AG10803 (cell line): ENCODE data around the gene TMEM181.
A peak's percentile ranks its signal among the peaks of the same experiment; 100 is the strongest.

Source experiments
- DNase-seq: peaks from one replicate; pipeline ENCODE4 v3.0.0; 2010; ENCODE audit warnings: low read depth
- H3K4me3 ChIP-seq: 2 replicates; pipeline ENCODE4 v1.5.1; 2011; ENCODE audit warnings: mild to moderate bottlenecking, low read length, control low read depth
- TF ChIP-seq, protein P1 (sequence below): conservative IDR thresholded peaks from 2 replicates; pipeline ENCODE4 v1.5.1; 2011; ENCODE audit warnings: mild to moderate bottlenecking, low read length, control low read depth, inconsistent platforms

TMEM181 gene, protein sequence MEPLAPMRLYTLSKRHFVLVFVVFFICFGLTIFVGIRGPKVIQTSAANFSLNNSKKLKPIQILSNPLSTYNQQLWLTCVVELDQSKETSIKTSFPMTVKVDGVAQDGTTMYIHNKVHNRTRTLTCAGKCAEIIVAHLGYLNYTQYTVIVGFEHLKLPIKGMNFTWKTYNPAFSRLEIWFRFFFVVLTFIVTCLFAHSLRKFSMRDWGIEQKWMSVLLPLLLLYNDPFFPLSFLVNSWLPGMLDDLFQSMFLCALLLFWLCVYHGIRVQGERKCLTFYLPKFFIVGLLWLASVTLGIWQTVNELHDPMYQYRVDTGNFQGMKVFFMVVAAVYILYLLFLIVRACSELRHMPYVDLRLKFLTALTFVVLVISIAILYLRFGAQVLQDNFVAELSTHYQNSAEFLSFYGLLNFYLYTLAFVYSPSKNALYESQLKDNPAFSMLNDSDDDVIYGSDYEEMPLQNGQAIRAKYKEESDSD

DNA sequence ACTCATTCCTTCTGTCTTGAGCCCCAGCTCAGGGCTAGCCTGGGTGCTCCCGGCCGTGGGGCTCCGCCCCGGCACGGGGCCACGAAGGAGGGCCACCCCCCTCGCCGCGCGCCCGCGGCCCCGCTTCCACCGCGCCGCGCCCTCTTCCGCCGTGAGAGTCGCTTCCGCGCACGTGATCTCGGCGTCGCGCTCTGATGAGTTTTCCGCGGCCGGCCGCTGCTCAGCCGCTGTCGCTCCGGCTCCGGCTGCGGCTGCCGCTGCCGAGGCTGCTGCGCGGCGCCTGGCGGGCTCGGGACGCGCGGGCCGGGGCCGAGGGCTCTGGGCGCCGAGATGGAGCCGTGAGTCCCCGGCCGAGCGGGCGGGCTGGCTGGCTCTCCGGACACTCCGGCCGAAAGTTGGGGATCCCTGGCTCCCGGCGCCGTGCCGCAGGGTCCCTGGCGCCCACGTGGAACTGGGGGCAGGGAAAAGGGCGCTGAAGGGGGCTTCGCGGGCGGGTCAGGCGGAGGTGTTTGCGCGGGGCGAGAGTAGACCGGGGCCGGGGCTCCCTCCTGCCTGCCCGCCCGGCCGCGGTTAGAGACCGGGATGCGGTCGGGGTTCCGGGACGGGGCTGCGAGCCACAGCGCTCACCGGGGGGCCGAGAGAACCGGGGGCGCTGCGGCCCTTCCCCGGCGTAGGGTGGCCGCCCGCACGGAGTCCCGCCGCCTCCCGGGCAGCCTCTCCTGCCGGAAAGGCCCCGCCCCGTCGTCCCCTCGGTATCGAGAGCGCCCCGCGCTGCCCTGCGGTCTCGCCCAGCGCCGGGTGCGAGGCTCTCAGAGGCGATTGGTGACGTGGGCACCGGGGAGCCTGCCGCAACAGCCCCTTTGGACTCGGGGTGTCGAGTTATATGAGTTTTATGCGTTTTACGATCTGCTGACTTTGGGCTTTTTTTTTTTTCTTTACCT lies at the start of gene TMEM181:
TMEM181 (plus strand) TSS at position 197 of the 941 bp plus-strand sequence; CDS start at position 331, 134 bp downstream.
- TF ChIP-seq, protein P1, sequence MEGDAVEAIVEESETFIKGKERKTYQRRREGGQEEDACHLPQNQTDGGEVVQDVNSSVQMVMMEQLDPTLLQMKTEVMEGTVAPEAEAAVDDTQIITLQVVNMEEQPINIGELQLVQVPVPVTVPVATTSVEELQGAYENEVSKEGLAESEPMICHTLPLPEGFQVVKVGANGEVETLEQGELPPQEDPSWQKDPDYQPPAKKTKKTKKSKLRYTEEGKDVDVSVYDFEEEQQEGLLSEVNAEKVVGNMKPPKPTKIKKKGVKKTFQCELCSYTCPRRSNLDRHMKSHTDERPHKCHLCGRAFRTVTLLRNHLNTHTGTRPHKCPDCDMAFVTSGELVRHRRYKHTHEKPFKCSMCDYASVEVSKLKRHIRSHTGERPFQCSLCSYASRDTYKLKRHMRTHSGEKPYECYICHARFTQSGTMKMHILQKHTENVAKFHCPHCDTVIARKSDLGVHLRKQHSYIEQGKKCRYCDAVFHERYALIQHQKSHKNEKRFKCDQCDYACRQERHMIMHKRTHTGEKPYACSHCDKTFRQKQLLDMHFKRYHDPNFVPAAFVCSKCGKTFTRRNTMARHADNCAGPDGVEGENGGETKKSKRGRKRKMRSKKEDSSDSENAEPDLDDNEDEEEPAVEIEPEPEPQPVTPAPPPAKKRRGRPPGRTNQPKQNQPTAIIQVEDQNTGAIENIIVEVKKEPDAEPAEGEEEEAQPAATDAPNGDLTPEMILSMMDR = no peak
- DNase-seq = peak; percentile 80

DNA sequence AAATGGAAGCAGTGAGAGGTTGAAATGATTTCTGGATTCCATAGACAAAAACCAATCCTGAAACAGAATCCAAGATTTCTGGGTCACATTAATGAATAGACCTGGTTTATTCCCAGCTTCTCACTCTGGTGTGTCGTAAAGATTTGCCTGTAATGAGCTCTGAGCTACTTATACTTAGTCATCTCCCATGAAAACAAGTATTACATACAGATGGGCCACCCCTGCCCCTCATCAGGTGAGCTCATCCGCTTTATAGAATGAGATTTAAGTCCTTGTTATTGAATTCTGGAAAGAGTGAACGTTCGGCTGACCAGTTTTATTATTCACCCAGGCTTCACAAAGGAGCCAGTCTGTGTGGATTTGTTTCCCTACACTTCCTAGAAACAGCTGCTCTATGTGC lies 47.1 kb upstream of the TMEM181 start:
- no peak overlapping the region for H3K4me3 ChIP-seq
- DNase-seq = no peak
- TF ChIP-seq, protein P1 = no peak

More for the DNA sequence above, at the start of gene TMEM181:
- H3K4me3 ChIP-seq = peak within 1 kb of the TSS; percentile 76

DNA sequence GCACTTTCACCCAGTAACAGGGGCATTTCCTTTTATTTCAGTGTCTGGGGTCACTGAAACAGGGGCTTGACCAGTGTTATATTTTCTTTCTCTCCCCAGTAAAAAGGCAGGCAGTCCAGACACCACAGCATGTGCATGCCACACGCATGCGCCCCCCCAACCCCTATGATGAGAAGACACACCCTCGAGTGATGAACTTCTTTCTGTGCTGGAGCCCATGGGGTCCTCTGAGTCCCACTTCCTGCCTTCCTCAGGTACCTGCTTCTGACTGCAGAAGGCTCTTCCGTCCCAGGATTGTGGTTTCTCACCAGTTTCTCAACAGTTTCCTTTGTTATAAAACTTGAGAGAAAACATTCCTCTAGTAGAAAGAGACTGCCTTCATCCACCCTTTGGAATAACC lies 45.7 kb upstream of the TMEM181 start:
- TF ChIP-seq, protein P1 = no peak
- DNase-seq = no peak
- no peak overlapping the region for H3K4me3 ChIP-seq

DNA sequence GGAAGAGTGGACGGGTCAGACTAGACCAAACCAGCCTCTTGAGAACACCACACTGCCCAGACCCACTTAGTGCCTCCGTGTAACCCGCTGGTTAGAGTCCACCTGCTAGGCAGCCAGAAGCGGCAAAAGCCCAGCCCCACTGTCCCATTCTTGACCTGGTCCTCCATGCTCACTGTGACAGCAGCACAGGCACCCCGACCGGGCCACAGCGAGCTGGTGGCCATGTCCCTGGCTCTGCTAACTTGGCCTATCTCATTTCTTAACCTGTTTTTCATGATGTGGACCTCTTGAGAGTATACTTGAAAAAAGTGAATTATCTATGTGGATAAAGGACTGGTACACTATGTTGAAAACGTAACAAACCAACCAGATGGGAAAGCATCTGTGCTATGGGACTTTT lies 44.9 kb upstream of the TMEM181 start:
- TF ChIP-seq, protein P1 = no peak
- H3K4me3 ChIP-seq = no peak overlapping the region
- no peak for DNase-seq

DNA sequence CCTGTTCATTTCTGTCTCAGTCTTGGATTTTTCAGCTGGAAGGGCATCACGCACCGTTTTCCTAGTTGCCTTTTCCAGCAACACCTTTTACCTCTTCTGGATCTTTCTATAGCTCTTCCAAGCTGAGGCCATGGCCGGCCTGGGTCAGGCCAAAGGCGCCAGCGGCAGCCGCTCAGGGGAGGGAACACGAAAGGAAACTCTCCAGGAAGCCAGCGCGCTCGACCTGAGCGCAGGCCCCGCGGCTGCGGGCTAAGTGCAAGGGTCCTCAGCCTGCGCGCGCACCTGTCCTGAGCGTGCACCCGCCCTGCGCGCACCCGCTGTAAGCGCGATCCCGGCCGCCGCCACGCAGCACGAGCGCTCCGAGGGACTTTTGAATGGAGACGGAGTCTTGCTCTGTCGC lies 43.8 kb upstream of the TMEM181 start:
- DNase-seq = no peak
- H3K4me3 ChIP-seq = no peak overlapping the region

DNA sequence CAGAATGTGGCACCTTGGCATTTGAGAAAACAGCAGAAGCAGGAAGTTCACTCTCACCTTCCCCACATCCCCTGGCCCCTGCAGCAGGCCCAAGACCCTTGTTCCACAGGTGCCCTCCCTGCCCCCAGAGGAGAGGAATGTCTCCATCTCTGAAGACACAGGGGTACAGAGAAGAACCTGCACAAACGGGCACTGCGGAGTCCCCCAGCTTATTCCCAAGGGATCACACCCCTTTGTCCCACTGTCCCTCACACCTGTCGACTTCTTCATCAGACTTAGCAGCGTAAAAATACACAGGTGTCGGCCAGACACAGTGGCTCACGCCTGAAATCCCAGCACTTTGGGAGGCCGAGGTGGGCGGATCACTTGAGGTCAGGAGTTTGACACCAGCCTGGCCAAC lies 42.9 kb upstream of the TMEM181 start:
- no peak overlapping the region for H3K4me3 ChIP-seq
- no peak for DNase-seq
- TF ChIP-seq, protein P1 = no peak

More for the DNA sequence above, 43.8 kb upstream of the TMEM181 start:
- TF ChIP-seq, protein P1 = no peak
